ENCODE results near the gene DPYD.
A peak's percentile ranks its signal among the peaks of the same experiment; 100 is the strongest.

DPYD gene

DNA sequence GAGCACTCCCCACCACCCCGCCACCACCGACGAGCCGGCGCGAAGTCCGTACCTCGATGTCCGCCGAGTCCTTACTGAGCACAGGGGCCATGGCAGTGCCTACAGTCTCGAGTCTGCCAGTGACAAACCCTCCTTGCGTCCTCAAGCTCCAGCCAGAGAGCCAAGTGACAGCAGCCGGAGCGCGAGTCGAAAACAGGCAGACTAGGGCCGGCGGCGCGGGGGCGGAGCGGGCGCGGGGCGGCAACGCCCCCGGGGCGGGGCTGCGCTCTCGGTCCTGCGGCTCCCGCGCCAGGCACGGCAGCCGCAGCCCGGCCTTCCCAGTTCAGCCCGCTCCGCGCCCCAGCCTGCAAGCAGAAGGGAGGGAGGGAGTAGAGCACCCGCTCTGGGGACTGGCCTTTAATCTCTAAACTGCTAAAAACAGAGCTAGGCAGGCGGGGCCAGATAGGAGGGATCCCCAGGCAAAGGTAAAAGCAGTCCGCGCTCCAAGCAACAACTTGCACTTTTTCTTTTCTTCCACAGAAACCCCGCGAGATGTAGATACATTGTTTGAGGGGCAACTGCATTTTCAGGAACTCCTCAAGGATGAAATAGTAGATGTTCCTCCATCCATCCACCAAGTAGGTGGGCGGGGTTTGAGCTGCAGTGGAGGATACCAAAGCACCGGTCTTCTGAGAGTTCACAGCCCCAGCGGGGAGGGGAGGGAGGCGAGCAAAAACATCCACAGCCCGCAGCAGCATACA, at the start of gene DPYD:
Gene DPYD, minus strand, starts transcription at position 203 of the 740 bp plus-strand sequence. Its CDS starts 112 bp downstream, at position 91.
- DNase-seq, result peak; percentile 82

DNA sequence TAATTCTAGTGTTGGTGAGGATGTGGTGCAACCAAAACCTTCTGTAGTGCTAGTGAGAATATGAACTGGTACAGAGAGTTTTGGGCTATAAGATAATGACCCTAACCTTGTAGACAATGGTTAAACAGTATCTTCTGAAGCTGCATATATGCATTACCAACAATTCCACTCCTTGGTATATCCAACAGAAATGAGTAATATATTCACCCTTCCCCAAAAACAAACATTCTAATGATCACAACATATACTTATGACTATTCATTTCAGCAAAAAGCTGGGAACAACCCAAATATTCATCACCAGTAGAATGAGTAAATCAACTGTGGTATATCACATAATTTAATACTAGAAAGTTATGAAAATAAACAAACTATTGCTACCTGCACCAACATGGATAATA, 39.6 kb upstream of the DPYD start:
- no peak for DNase-seq

DNA sequence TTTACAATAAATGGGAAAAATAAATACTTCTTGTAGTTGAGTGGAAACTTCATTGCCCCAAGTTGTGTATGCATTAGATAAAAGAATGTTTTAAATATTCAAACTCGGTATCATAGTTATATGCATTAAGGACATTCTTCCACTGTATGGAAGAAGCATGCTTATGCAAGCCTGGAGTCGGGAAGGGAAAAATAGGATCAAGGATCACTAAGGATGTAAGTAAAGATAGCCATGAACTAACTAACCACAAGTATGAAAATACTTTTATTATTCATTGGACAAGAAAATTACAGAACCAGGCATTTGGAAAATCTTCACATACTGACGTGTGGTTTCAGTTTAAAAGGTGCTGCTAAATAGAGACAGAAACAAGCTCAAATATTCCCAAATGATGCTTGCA, 26.9 kb upstream of the DPYD start:
- DNase-seq, result no peak

DNA sequence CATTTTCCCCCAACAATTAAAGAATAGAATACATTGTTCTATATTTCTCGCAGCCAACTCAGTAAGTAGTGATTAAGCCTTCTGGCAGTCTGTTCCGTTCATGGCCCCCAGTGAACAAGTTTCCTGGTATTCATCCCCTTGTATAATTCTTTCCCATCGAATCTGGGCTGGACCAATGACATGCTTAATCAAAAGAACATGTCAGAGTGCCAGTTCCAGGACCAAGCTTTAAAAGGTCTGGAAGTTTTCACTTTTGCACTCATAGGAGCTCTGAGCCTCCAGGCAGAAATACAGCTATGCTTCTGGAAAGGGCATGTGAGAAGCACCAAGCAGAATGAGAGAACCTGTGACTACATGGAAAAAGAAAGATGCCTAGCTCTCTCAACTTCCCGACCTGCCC, 22.5 kb upstream of the DPYD start:
- DNase-seq, result no peak

DNA sequence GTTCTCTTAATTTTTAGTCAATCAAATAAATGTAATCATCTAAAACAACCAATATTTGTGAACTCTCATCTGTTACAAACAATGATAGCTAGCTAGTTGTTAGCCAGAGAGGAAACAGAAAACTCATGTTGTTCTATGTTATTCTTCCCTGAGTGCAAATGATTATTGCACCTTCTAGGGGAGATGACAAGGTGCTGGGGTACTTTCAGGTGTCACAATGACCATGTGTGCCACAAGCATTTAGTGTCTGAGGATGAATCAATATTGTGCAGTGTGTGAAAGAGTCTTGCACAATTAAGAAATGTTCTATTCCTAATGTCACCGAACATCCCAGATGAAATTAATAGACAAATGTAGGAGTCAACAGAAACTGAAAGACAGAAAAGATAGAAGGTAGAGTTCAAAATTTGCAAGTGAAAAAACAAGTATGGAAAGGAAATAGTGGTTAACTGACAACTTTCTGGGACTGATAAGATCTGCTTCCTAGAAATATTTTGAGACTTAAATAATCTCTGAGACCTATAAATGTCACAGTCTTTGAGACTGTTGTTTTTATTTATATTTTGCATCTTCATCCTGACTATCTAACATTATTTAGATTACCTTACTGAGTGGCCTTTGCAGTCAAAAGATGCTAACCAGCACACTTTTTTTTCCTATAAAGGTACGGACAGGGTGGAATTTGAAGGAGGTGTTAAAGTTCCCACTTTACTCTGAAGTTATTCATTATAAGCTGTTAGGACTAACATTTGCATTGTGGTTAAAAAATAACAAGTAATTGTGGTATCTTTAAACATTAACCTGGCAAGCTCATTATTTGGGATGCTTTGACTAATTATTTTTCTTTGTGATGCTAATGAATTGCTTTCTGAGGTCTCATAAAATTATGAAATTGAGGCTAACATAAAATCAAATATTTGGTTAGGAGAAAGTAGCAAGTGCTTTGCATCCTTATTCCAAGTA, 21.6 kb upstream of the DPYD start:
- DNase-seq, result no peak

DNA sequence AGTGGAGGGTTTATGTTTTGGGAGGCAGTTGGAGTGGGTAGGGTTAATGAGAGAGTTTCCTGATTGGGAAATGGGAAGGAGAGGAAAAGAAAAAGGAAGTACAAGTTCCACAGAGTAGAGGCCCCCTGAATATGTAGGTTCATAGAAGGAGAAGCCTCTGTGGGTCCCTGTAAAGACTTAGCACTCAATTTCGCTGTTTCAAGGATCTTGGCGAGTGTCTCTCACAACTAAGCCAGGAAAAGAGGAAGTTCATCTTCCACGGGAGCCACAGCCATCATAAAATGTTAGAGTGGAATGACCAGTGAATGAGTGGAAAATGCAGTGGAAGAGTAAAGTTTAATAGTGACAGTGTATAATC, 17.4 kb upstream of the DPYD start:
- no peak for DNase-seq

DNA sequence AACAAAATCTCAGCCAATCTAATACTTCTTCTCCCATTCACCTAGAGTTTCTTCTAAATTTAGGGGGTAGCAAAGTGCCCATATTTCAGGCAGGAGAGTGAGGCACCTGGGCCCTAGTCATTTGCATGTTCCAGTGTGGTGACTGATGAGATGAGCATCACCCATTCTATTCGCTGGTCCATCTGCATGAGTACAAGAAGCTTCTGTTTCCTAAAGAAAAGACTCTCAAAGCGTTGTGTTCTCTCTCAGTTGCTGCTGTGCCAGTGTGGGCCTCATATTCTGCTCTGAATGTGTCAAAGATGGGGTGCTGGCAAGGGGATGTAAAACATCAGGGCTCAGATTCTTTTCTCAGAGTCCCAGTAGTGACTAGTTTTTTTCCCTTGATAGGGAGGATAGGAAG, 16.1 kb upstream of the DPYD start:
- DNase-seq, result no peak

DNA sequence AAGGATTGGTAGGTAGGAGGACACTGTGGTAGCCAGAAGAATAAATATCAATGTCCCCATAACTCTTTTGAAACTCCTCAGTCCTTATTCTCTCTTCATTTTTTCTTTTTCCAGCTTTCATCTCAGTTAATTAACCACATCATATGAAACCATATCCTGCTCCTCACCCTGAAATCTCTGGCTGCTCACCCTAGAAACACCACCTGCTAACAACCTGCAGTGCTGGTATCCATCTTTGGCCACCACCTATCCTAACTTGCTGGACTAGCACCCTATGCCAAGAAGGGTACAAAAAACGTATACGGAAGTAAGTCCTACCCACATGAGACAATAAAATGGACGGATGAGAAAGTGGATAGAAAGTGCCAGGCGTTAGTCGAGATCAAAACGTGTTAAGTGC, 13.7 kb upstream of the DPYD start:
- DNase-seq, result no peak

DNA sequence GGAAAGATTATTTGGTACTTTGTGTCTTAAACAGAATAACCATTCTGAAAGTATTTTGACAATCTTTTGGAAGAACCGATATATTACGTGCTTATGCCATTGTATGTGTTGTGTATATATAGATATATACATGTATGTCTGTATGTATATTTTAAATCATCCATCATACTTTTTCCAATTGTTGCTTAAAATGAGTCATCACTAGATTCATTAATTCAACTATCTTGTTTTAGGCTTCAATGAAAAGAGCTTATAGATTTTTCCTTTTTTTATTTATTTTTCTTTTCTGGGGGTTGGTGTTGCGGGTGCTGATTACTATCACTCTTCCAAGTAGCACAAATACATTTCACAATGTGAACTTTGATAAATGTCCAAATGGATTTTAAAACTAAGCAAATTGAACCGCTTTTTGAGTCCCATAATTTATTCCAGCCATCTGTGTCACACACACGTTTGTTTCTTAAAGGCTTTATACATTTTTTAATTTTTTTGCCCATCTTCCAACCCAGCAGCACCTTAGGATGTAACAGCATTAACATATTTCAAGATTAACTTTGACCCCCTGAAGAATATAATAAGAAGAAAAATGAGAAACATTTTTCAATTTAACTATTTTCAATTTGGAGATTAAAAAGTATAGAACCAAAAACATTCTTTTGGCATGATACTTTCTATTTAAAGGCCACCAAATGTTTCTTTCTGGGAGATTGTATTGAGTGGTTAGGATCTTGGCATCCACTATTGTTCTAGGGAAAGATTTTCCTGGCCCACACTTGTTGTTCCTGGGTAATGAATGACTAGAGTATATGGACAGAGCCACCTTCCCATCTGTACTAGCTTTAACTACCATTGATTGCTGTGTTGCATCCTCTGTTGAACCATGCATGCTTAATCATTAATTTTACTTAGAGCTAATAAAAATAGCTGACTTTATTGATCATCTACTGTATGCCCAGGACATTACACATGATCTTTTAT, 9.3 kb upstream of the DPYD start:
- DNase-seq, result no peak

DNA sequence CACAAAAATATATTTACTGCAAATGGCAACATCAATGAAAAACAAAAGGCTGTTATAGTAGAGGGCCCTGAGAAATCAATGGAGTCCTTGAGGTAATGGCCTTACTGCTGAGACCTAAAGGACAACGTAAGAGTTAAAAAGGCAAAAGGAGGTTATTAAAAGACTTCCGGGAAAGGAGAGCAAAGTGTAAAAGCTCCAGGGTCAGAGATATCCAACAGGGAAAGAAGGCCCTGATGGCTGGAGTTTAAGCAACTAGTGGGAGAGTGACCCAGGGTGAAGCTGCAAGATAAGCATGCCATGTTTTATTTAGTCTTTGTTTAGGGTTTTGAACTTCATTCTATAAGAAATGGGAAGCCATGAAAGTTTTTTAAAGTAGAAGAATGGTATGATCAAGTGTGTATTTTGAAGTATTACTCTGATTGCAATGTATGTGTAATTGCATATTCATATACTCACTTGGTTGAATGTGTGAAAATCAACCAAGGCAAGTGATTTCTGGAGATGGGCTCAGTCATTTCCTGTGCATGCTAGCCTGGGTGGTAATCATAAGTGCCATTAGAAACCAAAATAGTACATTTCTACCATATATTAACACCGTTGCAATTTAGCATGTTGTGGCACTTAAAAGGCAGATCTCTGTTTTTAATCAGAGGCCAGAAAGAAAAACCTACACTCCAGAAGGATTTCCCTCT, 5.3 kb upstream of the DPYD start:
- DNase-seq, result no peak

DNA sequence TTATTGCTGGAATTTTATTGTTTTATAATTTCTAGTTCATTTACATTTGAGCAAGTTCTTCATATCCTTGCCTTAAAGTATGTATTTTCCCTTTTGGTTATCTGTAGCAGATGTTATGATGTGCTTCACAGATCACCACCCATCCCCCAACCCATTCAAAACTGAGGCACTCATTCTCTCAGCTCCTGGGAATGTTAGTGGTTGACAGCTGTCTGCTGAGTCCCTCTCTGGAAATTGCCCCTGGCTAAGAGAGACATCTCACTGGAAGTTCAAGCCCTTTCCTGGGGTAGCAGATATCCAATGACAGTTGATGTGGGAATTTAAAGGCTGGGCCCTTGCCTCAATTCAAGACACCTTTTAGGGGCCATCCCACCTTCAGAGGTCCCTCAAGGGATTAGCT, 4.3 kb upstream of the DPYD start:
- no peak for DNase-seq

DNA sequence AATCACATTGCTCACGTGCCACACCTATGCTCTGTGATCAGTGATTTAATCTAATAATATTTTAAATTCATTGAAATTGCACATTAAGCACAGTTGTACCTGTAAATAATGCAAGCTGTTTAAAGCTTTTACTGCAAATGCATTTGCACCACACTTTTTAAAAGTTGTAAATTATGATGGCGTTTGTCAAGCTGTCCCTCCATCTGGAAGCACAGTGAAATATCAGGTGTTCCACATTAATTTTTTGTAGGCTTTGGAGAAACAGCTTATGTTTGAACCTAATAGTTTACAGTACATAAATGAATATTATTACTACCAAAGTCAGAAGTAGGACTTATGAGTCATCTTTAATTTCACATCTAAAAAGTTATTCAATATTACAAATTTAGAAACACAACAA, 3.0 kb upstream of the DPYD start:
- no peak for DNase-seq

DNA sequence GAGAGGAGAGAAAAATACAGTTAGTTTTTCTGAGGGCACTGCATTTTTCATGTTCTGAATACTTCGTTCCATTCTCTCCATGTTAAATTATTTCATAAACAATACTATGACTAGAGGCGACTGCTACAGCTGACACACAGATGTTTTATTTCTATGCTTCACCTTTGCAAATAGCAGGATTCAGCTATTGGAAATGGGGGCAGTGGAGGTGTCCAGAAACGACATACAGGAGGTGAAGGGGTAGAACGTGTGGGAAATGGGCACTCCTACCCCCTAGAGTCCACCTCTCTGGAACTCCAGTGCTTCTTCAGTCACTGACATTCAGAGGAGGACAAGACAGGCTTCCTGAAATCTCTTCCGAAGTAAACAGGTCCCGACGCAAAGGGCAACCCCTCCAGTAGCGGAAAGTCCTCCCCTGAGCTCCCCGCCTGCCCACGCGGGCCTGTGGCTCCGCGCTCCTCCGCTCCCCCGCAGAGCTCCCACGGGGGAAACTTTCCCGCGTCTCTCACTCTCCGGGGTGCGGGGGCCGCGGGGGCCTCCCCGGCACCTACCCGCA, 480 bp downstream of the DPYD start:
- no peak for DNase-seq

DNA sequence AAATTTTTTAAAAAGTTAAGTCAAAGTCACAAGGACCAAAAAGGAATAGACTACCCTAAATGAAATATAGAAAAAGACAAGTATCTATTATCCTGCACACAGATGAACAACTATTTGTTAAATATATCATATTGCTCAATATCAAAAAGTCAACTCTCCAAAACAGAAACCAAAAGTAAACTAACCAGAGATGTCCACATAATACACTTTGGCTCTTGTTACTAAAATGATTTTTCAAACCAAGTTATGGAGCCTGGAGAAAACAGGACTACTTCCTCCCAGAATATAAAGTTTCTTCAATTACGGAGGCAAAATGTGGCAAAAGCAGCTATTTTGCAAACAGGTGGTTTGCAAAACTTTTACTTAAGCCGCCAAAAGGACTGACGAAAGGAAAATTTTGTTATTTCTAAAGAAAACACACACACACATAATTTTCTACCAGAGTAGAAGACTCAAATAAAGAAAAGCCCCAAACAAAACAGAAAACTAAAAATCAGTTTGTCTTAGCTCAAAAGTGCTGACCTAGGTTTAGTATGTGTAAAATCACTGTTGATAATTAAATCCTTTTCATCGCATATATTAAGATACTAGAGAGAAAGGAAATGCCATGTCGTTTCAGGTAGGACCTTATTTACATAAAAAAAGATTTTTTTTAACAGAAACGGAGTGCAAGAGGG, 1.1 kb downstream of the DPYD start:
- DNase-seq, result no peak

DNA sequence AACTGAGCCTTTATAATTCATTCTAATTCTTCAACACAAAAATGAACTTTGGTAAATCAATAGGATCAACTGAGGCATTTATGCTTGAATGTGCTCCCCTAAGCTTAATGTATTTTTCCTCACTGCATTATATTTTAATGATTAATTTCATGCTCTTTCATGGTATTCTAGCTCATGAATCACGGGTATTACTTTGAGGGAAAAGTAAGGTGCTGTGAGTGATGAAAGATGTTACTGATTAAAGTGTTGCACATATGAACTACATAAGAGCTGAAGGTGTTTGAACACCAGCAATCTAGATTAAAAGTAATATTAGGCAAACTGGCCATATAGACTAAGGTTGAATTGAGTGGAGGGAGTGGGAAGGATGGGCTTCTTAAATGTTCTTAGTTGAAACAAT, 1.9 kb downstream of the DPYD start:
- no peak for DNase-seq

DNA sequence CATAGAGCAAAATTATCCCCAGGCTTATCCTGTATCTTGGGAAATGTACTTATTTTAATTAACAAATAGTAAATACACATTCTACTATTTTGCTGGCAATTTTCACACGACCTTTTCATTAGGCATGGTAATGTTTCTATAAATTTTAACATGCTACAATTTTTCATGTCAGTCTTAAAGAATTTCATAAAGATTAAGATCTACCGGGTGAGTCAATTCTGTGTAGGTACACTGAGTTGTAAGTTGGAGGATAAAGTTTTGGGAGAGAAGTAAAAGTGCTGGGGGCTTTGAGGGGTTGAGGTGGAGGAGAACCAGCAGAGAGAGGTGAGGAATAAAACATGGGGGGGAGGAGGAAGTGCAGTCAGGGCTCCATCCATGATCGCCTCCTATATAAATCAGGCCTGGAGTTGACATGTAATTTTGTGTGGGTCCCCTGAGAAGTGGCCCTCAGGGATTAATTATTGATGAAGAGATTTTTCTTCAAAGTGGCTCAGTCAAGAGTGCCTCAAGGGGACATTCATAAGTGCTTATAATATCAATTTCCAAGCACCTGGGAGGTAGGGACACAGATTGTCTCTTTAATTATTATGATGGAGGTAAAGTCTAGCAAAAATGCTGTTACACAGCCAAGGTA, 7.2 kb downstream of the DPYD start:
- DNase-seq, result no peak

DNA sequence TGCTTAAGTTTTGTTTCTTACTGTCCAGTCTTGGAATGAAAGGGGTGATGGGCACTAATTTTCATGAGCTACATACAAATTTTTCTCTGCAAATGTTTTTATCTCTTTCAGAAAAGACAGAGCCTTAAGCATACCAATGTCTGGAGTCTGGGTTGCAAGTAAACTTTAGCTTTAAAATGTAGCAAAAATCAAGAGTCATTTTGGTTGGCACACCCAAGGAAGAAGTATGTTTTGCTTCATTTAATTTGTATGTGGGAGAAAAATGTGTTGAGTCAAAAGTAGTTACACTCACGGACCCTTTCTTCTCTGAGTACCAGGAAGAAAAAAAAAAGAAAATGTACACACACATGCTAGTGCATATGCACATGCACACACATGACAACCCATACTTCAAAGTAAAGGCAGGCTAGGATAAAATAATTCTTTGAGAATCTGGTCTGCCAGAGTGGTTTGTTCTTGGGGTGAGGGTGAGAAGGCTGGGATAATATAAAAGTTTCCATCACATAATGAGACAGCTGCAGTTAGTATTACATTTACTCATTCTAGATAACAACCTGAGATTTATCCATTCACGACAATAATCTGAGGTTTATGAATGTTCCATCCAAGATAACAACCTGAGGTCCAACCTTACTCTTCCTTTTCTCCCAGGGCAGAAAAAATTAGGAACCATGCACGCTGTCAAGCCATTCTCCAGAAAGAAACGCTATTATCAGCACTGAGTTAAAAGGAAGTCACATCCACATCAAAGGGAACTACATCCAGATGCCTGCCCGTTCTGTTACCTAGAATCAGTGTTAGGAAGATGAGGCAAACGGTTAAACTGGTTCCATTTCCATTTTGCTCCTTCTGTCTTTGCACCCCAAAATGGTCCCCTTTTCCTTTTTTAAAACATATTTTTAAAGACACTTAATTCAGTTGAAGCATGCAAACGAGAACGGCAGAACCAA, 9.3 kb downstream of the DPYD start:
- no peak for DNase-seq

DNA sequence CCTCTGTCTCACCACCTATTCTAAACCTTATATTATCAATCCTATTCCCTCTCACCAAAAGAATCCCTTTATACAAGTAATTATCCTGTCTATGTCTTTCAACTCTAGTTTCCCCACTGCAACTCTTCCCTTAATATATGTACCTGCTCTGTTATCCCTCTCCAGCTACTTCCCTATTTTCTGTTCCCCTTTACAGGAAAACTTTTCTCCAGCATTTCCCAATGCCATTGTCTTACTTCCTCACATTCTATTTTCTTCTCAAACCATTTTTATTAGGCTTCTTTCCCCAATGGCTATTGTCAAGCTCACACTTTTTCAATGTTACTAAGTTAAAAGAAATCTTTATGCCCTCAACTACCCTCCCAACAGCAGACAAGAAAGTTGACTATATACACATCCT, 11.6 kb downstream of the DPYD start:
- DNase-seq, result no peak

DNA sequence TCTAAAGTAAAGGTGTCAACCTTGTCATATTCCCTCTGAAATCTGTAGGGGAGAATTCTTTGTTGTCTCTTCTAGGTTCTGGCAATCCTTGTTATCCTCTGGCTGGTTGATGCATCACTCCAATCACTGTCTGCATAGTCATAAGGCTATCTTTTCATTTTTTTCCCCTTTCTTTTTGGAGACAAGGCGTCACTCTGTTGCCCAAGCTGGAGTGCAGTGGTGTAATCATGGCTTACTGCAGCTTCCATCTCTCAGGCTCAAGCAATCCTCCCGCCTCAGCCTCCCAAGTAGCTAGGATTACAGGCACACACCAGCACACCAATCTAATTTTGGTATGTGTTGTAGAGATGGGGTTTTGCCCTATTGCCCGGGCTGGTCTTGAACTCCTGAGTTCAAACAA, 12.9 kb downstream of the DPYD start:
- no peak for DNase-seq

Measured in activated CD8-positive, alpha-beta memory T cell treated with anti-CD3 and anti-CD28 coated beads, Interleukin-2, amount 50 U/mL, for 4 hours (primary cell).